Right ventricle myocardium superior (tissue), 1 donor: ENCODE results near the gene ADRM1. TPM values are rescaled to one million over a fixed set of nuclear protein-coding genes. Genes with fewer than 3 reads are reported as not detected.

Experiments used
- ATAC-seq: fragments of 200-7000 bp; cut with Tn5 transposase; one replicate; pipeline ENCODE4 v1.9.1; 2020; ENCODE audit warnings: mild to moderate bottlenecking; ENCODE audit not compliant: poor library complexity
- DNase-seq: peaks from one replicate; pipeline ENCODE4 v3.0.0-alpha.2; 2020
- intact Hi-C: fragments of 100-400 bp; cut with DNase I; formaldehyde crosslinking; loops from one replicate; pipeline ENCODE4 v1.11.2; 2022
- total RNA-seq: library from RNA; stranded (reverse); fragmentation: NEBNext Ultra II Directional; extraction: Animal tissue kit (Norgen Biotek cat#: 25700); gene quantifications from one replicate; pipeline ENCODE4 v1.2.1, GENCODE V29; 2021
- donor health status: DM: no; HTN: yes; CAD: no; lungs with severe emphysema.

Gene ADRM1
- total RNA-seq, 1 donor from 2014 or later = 68.5 TPM

DNA sequence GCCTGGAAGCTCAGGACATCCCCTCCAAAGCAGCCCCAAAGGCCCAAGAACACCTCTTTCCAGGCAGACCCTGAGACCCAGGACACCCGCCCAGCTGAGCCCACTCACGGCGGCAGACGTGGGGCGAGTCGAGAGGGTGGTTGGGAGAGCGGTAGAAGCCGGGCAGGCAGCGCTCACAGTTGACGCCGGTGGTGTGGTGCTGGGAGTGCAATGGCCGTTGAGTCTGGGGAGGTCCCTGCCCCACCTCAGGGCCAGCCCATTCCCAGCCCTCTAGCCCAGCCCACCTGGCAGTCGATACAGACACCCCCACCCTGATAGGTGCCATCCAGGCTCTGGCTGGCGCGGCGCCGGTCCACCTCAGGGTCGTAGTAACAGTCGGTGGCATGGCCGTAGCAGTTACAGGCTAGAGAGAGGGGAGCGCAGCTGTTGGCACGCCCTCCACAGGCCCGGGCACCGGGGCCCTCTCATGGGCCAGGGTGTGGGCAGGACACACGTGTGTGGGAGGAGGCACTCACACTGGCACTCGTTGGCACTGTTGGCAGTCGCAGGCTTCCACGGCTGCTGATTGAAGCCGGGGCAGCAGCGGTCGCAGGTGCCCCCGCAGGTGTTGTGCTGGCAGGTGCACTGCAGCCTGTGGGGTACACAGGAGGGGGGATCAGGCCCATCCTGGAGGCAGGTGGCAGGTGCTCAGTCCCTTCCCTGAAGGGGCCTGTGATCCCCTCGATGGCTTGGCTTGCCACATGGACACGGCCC is 43.8 kb downstream of the ADRM1 start:
- peak; percentile 35 for DNase-seq
- no peak for ATAC-seq

DNA sequence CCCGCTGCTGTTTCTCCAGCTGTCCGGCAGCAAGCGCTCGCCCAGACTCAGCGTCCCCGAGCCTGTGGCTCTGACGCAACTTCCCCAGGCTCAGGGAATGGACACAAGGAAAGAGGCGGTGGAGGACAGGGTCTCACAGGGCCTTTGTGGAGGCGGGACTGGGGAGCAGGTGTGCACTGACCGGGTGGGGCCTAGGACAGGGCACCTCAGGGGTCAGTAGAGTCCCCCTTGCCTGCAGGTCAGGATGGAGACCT is 44.3 kb downstream of the ADRM1 start:
- ATAC-seq (no peak), DNase-seq (no peak)
- intact Hi-C loops = no loop called here

More for the DNA sequence above, 43.8 kb downstream of the ADRM1 start:
- intact Hi-C loops = no loop called here

DNA sequence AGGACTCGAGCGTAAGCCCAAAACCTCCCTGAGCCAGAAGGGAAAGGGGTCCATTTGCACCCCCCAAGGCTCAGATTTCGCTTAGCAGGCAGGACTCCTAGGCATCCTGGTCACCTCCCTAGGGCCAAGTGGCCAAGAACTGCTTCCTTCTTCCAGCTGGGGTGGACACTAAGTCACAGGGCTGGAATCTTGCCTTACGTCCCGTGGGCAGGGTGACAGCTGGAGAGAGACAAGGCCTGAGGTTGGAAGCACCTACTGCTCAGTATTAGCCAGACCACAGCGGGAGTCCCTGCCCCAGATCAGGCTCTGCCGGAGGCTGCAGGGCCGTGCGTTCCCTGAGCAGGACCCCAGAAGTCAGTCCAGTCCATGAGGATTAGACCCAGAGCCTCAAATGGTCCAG is 44.6 kb downstream of the ADRM1 start:
- no peak for ATAC-seq

DNA sequence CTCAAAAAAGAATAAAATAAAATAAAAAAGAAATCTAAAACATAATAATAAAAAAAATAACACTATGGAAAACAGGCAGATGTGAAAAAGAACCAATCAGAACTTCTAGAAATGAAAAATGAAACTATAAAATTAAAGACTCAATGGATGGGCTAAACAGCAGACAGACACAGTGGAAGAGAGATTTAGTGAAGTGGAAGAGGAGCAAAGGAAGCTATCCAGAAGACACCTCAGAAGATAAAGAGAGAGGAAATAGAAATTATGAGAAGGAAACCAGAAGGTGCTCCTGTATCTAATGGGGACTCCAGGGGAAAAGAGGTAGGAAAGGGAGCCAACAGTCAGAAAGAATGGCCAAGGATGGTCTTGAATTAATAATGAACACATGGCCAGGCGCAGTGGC is 45.8 kb downstream of the ADRM1 start:
- DNase-seq (no peak), ATAC-seq (no peak)
- intact Hi-C loops = no loop called here

More for the DNA sequence above, 44.6 kb downstream of the ADRM1 start:
- no peak for DNase-seq
- intact Hi-C loops = no loop called here

DNA sequence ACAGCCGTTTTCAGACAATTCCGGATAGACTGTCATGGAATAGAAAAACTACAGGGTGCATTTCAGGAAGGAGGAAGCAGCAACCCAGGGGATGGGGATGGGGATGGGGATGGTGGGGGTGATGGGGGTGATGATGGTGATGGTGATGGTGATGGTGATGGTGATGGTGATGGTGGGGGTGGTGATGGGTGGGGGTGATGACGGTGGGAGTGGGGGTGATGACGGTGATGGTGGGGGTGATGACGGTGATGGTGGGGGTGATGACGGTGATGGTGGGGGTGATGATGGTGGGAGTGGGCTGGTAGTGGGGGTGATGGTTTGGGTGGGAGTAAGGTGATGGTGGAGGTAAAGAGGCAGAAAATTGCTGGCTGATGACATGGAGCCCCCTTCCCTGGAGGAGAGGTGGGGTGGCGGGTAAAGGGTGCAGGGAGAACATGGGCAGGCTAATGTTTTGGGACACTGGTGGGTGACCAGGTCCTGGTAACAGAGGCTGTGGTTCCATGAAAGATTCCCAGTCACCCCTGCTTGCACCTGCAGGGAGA is 46.8 kb downstream of the ADRM1 start:
- intact Hi-C loops = no loop called here
- ATAC-seq = no peak
- no peak for DNase-seq

DNA sequence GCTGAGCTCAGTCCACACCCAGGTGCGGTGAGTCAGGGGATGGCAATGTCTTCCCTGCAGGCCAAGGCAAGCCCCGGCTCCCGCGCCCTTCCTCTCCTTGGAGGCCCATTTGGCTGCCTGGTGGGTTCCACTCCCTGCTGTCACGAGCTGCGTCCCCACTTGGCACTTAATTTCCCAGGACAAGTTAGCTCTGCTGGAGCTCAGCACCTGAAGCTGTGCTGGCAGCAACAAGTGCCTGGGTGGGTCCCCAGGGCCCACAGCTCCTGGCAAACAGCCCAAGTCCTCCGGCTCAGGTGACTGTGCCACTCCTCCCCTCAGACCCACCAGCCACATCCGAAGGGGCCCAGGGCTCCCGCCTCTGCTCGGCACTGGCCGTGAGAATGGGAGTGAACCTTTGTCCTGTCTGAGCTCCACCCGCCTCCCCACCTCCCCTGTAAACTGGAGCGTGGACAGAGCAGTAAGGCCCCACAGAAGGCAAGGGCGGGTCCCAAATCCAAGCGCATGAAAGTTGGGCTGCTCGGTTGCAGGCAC is 47.4 kb downstream of the ADRM1 start:
- intact Hi-C loops = no loop called here
- DNase-seq = peak; percentile 38
- no peak for ATAC-seq

DNA sequence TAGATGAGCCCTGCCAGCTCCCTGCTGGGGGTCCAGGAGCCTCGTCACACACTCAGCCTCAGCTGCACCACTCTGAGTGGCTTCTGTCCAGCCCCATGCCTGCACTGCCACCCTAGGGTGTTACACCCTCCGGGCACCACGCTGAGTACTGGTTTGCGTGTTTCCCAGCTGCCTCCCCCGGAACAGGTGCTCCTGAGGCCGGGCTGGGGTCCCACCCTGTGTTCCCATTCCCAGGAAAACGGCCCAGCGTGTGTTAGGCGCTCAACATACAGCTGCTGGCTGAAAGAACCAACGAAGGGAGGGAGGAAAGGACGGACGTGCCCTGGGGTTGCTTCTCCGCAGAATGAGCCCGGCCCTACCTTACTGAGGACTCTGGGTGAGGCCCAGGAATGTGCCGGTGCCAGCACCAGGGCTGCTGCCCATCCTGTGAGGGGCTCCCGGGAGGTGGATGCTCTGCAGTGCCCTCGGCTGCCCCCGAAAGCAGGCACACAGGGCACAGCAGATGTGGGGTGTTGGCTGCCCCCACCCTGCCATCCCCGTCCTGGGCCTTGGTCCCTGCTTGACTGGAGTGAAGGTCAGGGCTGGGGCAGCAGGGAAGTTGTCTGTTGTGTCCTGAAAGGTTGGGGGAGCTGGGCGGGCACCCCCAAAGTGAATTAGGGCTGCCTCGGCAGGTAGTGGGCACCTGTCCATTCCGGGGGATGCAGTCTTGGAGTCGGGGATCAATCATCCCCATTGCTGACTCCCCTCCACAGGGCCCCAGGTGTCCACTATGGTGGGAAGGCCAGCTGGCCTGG is 48.0 kb downstream of the ADRM1 start:
- ATAC-seq (no peak), DNase-seq (peak; percentile 17)
- intact Hi-C loops = no loop called here

DNA sequence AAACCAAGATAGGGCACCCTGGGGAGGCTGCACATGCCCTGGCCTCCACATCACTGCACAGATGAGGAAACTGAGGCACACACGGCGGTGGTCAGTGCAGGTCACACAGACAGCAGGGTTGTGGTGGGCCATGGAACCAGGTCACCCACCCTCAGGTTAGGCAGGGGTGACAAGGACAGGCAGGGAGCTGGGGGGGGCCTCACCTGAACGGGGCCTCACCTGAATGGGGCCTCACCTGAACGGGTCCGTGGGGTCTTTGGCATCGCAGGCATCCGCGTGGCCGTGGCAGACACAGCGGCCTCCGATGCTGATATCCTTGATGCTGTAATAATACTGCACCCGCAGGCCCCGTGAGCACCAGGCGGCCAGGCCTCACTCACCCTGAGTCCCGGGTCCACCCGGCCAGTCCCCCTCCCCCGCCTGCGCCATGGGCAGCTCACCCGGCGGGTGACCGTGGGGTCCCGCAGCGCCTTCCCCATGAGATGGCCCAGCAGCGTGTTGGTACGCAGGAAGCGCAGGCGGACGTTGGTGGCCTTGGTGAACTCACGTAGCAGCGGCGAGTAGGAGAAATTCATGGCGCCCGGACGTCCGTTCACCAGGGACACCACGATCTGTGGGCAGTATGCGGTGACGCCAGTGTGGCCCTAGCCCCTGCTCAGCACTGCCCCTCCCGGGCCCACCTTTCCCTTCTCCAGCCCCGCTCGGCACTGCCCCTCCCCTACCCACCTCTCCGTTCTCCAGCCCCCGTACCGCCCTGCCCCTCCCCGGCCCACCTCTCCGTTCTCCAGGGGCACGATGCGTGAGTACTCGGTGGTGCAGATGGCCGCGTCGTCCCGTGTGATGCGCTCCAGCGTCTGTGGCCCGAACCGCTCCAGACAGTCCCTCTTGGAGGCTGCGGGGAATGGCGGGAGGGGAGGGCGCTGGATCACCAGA is 48.9 kb downstream of the ADRM1 start:
- DNase-seq (peak; percentile 39), ATAC-seq (no peak)
- intact Hi-C loops = no loop called here

DNA sequence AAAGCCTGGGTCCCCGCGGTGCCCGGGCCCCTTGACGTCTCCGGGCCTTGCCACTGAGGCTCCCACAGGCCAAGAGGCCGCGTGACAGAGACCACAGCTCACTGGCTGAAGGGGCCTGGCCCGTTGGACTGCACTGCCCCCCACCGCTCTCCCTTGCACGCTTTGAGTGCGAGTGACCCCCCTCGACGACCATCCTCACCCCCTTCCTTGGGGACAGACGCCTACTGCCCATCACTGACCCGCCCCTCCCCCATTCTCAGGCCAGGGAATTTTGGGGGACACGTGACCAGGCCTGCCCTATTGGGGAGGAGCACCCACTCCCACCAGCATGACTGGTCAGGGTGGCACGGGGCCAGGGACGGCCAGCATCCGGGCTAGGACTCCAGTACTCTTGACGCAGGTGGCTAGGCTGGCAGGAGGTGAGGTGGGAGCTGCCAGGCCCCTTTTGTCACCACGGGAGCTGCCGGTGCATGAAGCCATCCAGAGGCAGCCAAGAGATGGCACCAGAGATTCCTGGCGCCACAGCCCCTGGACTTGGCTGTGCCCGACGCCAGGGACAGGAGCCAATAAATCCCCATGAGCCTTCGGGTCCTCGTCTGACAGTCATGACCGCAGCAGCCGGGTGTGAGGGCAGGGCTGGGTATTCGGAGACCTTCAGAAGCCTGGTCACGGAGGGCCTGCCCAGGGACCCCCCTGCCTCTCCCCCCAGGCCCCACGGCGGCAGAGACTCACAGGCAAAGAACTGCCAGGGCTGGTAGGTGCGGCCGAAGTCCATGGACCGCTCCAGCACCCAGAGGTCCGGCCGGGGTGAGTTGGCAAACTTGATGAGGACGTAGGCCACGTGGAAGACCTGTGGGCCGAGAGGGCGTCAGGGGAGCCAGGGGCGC is 49.8 kb downstream of the ADRM1 start:
- ATAC-seq (peak; percentile 77), DNase-seq (peak; percentile 89)
- intact Hi-C loops = no loop called here

DNA sequence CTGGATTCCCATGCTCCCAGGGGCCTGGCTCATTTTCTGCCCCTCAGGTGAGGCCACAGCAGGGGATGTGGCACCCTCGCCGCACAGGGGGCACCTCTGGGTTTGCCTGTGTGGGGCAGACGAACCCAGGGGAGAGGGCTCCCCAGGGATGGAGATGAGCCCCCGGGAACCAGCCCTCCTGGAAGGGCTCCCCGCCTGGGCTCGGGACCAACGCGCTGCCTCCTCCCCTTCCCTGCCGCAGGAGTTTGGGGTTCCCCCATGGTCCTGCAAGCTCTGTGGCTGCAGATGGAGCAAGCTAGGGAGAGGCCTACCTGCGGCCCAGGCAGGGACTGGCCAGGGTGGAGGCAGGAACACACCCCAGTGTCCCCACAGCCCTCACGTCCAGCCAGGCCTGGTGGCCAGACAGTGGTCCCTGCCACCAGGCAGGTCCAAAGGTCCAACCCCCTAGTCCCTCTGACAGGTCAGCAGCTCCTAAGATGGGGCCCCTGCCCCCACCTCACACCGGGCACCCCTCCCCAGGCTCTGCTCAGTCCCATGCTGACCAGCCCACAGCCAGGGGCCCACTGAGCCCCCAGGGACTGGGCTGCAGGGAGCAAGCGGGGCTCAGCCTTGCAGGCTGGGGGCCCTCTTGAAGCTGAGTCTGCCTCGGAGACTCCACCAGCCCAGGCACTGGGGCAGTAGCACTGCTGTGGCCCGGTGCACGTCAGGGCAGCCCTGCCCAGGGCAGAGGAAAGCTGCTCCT is 50.7 kb downstream of the ADRM1 start:
- DNase-seq (peak; percentile 34), ATAC-seq (no peak)
- intact Hi-C loops = no loop called here

DNA sequence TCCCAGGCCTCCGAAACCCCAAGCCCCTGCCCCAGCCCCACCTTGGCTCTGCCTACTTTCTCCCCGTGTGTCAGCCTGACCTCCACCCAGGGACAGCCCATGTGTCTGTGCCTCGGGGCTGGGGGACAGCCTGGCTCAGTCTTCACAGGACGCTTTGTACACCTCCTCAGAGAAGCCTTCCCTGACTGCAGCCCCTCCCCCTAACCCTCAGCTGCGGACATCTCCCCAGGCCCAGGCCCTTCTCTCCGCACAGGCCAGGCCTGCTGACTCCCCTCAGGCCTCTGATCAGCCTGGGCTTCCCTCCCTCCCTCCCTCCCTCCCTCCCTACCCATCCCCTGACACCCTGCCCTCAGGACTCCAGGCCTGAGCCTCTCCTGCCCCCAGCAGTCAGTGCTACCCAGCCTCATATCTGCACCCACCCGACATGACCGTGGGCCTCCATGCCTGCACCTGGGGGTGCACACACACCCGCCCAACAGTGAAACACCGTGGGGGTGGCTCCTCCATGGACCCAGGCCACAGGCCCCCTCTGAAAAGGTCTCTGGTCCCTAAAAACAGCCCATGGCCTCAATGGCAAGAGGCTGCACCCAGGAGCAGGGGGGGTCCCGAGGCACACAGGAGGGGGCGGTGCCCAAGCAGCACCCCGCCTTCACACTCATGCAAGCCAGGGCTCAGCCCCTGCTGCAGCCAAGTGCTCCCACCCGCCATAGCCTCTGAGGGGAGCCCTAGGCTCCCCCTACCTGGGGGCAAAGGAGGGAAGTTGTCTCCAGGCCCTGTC is 51.4 kb downstream of the ADRM1 start:
- ATAC-seq (no peak), DNase-seq (peak; percentile 40)
- intact Hi-C loops = no loop called here

DNA sequence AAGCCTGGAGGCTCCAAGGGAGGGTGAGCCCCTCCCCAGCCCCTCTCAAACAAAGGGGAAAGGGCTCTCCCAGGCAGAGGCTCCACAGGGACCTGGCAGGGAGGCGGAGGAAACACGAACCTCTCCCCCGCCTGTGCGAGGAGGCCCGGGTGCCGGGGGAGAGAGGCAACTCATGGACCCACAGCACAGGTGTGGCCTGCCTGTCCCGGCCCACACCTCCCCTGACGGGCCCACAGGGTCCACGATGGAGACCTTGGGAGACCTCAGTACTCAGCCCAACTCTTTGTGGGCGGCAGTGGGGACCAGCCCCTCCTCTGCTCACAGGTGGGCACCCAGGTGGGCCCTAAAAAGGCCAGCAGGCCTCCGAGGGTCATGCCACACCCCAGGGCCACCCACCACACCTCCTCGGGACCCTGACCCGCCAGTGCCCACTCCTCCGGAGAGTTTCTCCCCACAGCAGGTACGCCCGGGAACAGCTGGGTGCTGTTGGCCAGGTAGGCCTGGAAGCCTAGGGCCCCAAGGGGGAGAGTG is 52.1 kb downstream of the ADRM1 start:
- ATAC-seq (no peak), DNase-seq (peak; percentile 41)
- intact Hi-C loops = no loop called here

DNA sequence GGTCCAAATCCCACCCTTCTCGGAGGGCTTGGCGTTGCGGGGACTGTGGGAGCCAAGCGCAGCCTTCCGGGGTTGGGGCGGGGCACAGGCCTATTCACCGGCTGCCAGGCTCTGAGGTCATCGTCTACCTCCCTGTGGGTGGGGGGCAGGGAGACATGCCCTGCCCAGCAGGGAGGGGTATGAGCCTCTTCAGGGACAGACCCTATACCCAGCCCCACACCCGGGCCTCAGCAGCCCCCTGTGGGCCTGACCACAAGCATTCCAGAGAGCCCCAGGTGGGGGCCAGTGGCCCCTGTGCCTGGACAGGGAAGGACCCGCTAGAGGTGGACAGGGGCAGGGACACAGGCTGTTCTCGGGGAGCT is 52.7 kb downstream of the ADRM1 start:
- ATAC-seq (peak; percentile 46), DNase-seq (peak; percentile 69)
- intact Hi-C loops = no loop called here

DNA sequence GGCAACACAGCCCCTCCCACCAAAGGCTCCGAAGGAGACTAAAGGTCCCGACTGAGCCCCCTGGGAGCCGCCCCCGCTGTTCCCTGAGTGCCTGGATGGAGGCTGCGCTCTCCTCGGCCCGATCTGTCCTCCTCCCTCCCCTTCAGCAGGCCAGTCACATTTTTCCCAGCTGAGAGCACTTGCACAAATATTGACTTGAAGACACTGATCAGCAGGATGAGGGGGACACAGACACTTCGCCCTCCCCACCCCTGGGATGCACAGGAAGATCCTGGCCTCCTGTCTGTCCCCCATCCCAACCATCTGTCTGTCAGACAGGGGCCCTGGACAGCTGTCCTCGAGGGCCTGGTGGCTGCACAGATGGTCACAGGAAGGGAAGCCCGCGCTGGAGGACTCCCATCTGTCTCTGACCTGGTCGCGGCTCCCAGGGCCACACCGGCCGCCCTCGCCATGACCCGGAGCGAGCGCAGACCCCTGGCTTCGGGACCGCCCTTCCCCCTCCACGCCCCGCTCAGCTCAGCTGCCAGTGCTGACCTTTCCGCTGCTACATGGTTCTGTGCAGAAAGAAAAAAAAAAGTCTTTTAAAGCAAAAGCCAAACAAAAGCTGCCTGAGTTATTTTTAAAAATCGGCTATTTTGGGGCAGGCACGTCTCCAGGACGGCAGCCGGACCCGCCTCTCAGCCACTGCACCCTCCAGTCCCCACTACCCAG is 53.2 kb downstream of the ADRM1 start:
- intact Hi-C loops = no loop called here
- ATAC-seq (peak; percentile 5), DNase-seq (peak; percentile 74)

DNA sequence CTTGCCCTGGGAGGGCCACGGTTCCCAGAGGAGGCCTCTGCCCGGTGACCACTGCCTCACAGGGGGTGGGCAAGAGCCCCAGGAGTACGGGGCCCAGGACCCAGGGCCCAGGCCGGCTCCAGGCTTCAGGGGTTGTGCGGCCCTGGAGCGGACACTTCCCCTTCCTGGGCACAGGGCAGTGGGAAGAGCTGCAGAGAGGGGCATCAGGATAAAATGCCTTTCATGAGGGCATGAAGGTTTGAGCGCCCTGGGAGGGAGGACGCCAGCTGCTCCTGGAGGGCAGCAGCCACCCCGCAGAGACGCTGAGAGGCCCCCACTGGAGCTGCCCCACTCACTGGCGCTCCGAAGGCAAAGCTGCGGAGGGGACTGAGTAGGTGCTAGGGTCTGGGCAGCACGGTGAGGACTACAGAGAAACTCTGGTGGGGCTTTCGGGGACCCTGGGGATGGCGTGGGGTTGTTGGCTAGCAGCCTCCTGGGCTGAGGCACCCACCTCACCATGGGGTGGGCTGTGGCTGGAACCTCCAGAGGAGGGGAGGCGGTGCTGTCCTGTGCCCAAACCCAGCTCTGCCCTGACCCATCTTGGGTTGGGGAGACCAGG is 53.9 kb downstream of the ADRM1 start:
- ATAC-seq (no peak), DNase-seq (peak; percentile 53)
- intact Hi-C loops = no loop called here
